Endothelial cell of umbilical vein (primary cell): ENCODE results near the gene ZBTB12. TPM values are rescaled to one million over a fixed set of nuclear protein-coding genes. Genes with fewer than 3 reads are reported as not detected.

ENCODE experiments used
- BruUV-seq: library from RNA; stranded (reverse); fragments of 400-500 nt; replicated peaks from 2 replicates; lab custom pipeline; 2021; lab: Mats Ljungman, UMichigan
- CTCF ChIA-PET: fragments of 300-600, 350-600 bp; sonication (Branson Sonifier 250); formaldehyde crosslinking; loops from one replicate; lab custom pipeline; 2021; ENCODE audit warnings: antibody characterized with exemption, inconsistent platforms; lab: Charles Lee
- POLR2A ChIA-PET: fragments of 300-600, 350-600 bp; sonication (Branson Sonifier 250); formaldehyde crosslinking; loops from one replicate; lab custom pipeline; 2021; ENCODE audit warnings: antibody characterized with exemption, inconsistent platforms; lab: Charles Lee
- DNase-seq: peaks from one replicate; pipeline ENCODE4 v3.0.0-alpha.2; 2011; ENCODE audit warnings: low read depth, low spot score
- FAIRE-seq: peaks from 2 replicates; lab custom pipeline; 2011; peaks lifted over from hg19 to GRCh38; lab: Jason Lieb, UNC
- H2AFZ ChIP-seq: 2 replicates; pipeline ENCODE4 v1.6.0; 2012; ENCODE audit warnings: low read depth, low read length, control low read depth, inconsistent platforms
- H3K27ac ChIP-seq: 2 replicates; pipeline ENCODE4 v1.5.1; 2011; ENCODE audit warnings: low read depth, mild to moderate bottlenecking, control low read depth, low read length, moderate library complexity; ENCODE audit not compliant: insufficient read depth
- H3K27me3 ChIP-seq, 2 experiments: 2 replicates each; pipeline versions ENCODE4 v1.6.0 to v1.6.1; 2011; ENCODE audit warnings: low read length in 2 of 2, mixed read lengths in 1 of 2; ENCODE audit not compliant: control insufficient read depth in 2 of 2, insufficient read depth in 2 of 2
- H3K36me3 ChIP-seq, 2 experiments: 2 replicates in 1 of 2; 3 replicates in 1 of 2; pipeline ENCODE4 v1.5.1; 2011; ENCODE audit warnings: low read length in 2 of 2, mild to moderate bottlenecking in 1 of 2, moderate library complexity in 1 of 2; ENCODE audit not compliant: control insufficient read depth in 2 of 2, insufficient read depth in 2 of 2; ENCODE audit errors: extremely low read depth in 1 of 2
- H3K4me1 ChIP-seq: 3 replicates; pipeline ENCODE4 v1.5.1; 2011; ENCODE audit warnings: mild to moderate bottlenecking, low read length; ENCODE audit not compliant: control insufficient read depth, insufficient read depth; ENCODE audit errors: extremely low read depth
- H3K4me2 ChIP-seq: 2 replicates; pipeline ENCODE4 v1.6.1; 2011; ENCODE audit warnings: low read length, control low read depth, mixed read lengths; ENCODE audit not compliant: insufficient read depth
- H3K4me3 ChIP-seq, 3 experiments: fragments of 200-600 bp in 1 of 3; sonication (generic), shearing (Covaris generic) in 1 of 3; replicated peaks in 1 of 3; 2 replicates each; pipeline ENCODE4 v1.5.1; 2011 to 2016; ENCODE audit warnings: control low read depth in 3 of 3, low read length in 3 of 3, mild to moderate bottlenecking in 2 of 3, inconsistent platforms in 1 of 3, low read depth in 1 of 3, moderate library complexity in 1 of 3; ENCODE audit not compliant: insufficient read depth in 1 of 3
- H3K79me2 ChIP-seq: 2 replicates; pipeline ENCODE4 v1.6.0; 2012; ENCODE audit warnings: low read length, inconsistent platforms; ENCODE audit not compliant: control insufficient read depth, insufficient read depth
- H3K9ac ChIP-seq: replicated peaks from 2 replicates; pipeline ENCODE3; 2011; ENCODE audit warnings: low read length, control low read depth; ENCODE audit not compliant: insufficient read depth; ENCODE audit errors: extremely low read depth
- H3K9me1 ChIP-seq: replicated peaks from 3 replicates; pipeline ENCODE4 v1.6.0; 2011; ENCODE audit warnings: mild to moderate bottlenecking, low read length; ENCODE audit not compliant: control insufficient read depth, insufficient read depth; ENCODE audit errors: extremely low read depth
- H3K9me3 ChIP-seq: replicated peaks from 2 replicates; pipeline ENCODE4 v1.5.1; 2012; ENCODE audit warnings: low read length, inconsistent platforms; ENCODE audit not compliant: control insufficient read depth, insufficient read depth
- H4K20me1 ChIP-seq: replicated peaks from 2 replicates; pipeline ENCODE3; 2011; ENCODE audit warnings: mild to moderate bottlenecking, low read length; ENCODE audit not compliant: control insufficient read depth, insufficient read depth; ENCODE audit errors: extremely low read depth
- EZH2 ChIP-seq: IDR thresholded peaks from 2 replicates; pipeline ENCODE4 v1.6.1; 2012; ENCODE audit warnings: borderline replicate concordance, low read depth, mild to moderate bottlenecking, moderate library complexity, low read length, inconsistent platforms; ENCODE audit not compliant: severe bottlenecking
- FOS ChIP-seq: IDR thresholded peaks from 2 replicates; pipeline ENCODE4 v1.6.1; 2011; ENCODE audit warnings: mild to moderate bottlenecking, low read length, moderate library complexity, borderline replicate concordance; ENCODE audit not compliant: insufficient read depth
- GATA2 ChIP-seq: IDR thresholded peaks from 2 replicates; pipeline ENCODE4 v1.7.0; 2011; ENCODE audit warnings: low read depth, mild to moderate bottlenecking, moderate library complexity, mixed read lengths, low read length; ENCODE audit not compliant: insufficient read length, insufficient read depth
- JUN ChIP-seq: IDR thresholded peaks from 2 replicates; pipeline ENCODE4 v1.6.1; 2011; ENCODE audit warnings: borderline replicate concordance, low read depth; ENCODE audit not compliant: insufficient read length, insufficient read depth
- MYC ChIP-seq: IDR thresholded peaks from one replicate; pipeline ENCODE4 v1.6.1; 2011; ENCODE audit warnings: mild to moderate bottlenecking, low read depth, low read length
- POLR2A ChIP-seq: IDR thresholded peaks from 2 replicates; pipeline ENCODE4 v1.6.1; 2012; ENCODE audit warnings: low read depth, mild to moderate bottlenecking, control low read depth, low read length
- POLR2AphosphoS5 ChIP-seq: IDR thresholded peaks from 2 replicates; pipeline ENCODE4 v1.6.1; 2012; ENCODE audit warnings: low read depth, mild to moderate bottlenecking, control low read depth, low read length, moderate library complexity; ENCODE audit not compliant: insufficient read depth
- dilution Hi-C: fragments of 300-500 bp; cut with MboI; formaldehyde crosslinking; loops from one replicate; pipeline ENCODE4 v1.15.0; 2019; ENCODE audit warnings: low sequenced_read_pairs; ENCODE audit not compliant: extremely low pct_ligation_motif_present
- intact Hi-C: fragments of 100-400 bp; cut with micrococcal nuclease; formaldehyde crosslinking; loops from one replicate; pipeline ENCODE4 v1.10.0; 2022
- polyA plus RNA-seq, 4 experiments: library from polyadenylated mRNA; depleted of rRNA in 3 of 4; stranded (reverse) in 3 of 4; unstranded in 1 of 4; fragments of >200 nt; gene quantifications; 2 replicates each; pipeline versions ENCODE4 v1.2.1 to v1.2.3, GENCODE V29; 2011 to 2012; ENCODE audit warnings: missing spikeins in 1 of 4
- total RNA-seq: library from RNA; stranded (reverse); gene quantifications from 2 replicates; pipeline ENCODE4 v1.2.3, GENCODE V29; 2021
- TF ChIP-seq, protein P1 (sequence below): IDR thresholded peaks from 2 replicates; pipeline ENCODE4 v1.6.1; 2011; ENCODE audit not compliant: insufficient read depth, insufficient read length
- TF ChIP-seq, protein P2 (sequence below), 2 donors: IDR thresholded peaks; 1 replicate in 1 of 2; 2 replicates in 1 of 2; pipeline ENCODE4 v1.5.1; 2011; ENCODE audit warnings: low read length in 2 of 2, mild to moderate bottlenecking in 2 of 2, moderate library complexity in 2 of 2, control low read depth in 1 of 2, inconsistent platforms in 1 of 2, low read depth in 1 of 2; ENCODE audit not compliant: insufficient read depth in 1 of 2; ENCODE audit errors: extremely low read depth in 1 of 2

ZBTB12 gene
- total and polyA plus RNA-seq, 2 donors (not counting 3 experiments of a cell fraction or from before 2014, with no cell fraction given): 2.9 to 4.9 TPM

DNA sequence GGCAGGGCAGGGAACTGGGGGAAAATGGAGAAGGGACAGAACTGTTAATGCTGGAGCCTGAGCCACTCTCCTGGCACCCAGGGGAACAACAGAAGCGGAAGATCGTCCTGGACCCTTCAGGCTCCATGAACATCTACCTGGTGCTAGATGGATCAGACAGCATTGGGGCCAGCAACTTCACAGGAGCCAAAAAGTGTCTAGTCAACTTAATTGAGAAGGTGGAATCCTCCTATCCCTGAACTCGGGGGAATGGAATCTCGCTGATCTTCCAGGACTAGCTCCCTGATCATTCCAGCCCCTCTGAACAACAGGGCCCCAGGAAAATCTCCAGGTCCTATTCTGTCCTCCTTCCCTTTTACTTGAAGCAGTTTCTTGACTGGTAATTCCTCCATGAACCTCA, 46.0 kb upstream of the ZBTB12 start:
- CTCF ChIA-PET: no interaction called here
- no peaks in the 10 kb centered on the region for H4K20me1 ChIP-seq
- POLR2A ChIA-PET: no interaction called here
- DNase-seq: no peak
- H3K9me1 ChIP-seq: no peaks in the 10 kb centered on the region
- H3K27ac ChIP-seq: no peak overlapping the region
- intact Hi-C loops (no loop called here), dilution Hi-C loops (no loop called here)
- no peak overlapping the region for H3K4me3 ChIP-seq
- H3K36me3 ChIP-seq: peaks cover 11% of the 10 kb centered on the region in 2 experiments
- TF ChIP-seq GATA2 (no peak), EZH2 (no peak), POLR2AphosphoS5 (no peak), JUN (no peak), MYC (no peak), POLR2A (no peak), FOS (no peak)
- TF ChIP-seq, protein P1, sequence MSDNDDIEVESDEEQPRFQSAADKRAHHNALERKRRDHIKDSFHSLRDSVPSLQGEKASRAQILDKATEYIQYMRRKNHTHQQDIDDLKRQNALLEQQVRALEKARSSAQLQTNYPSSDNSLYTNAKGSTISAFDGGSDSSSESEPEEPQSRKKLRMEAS: no peak
- TF ChIP-seq, protein P2, sequence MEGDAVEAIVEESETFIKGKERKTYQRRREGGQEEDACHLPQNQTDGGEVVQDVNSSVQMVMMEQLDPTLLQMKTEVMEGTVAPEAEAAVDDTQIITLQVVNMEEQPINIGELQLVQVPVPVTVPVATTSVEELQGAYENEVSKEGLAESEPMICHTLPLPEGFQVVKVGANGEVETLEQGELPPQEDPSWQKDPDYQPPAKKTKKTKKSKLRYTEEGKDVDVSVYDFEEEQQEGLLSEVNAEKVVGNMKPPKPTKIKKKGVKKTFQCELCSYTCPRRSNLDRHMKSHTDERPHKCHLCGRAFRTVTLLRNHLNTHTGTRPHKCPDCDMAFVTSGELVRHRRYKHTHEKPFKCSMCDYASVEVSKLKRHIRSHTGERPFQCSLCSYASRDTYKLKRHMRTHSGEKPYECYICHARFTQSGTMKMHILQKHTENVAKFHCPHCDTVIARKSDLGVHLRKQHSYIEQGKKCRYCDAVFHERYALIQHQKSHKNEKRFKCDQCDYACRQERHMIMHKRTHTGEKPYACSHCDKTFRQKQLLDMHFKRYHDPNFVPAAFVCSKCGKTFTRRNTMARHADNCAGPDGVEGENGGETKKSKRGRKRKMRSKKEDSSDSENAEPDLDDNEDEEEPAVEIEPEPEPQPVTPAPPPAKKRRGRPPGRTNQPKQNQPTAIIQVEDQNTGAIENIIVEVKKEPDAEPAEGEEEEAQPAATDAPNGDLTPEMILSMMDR (IDR thresholded peaks at IDR 0.05; ENCODE audit: extremely low read depth in 1 of 2, insufficient read depth in 1 of 2, low read depth in 1 of 2, low read length in 2 of 2): no peak
- peaks cover 3% of the 10 kb centered on the region for H3K4me1 ChIP-seq
- H3K9ac ChIP-seq: no peak overlapping the region
- H3K27me3 ChIP-seq: peaks cover 0 to 6% of the 10 kb centered on the region in 2 experiments
- H3K4me2 ChIP-seq: no peak overlapping the region
- FAIRE-seq: no peak
- H3K79me2 ChIP-seq: no peaks in the 10 kb centered on the region
- BruUV-seq: no TSS peak
- no peaks in the 10 kb centered on the region for H3K9me3 ChIP-seq
- H2AFZ ChIP-seq: no peak overlapping the region
